Natural killer cell (primary cell): ENCODE results near the gene NAA10. TPM values are rescaled to one million over a fixed set of nuclear protein-coding genes. Genes with fewer than 3 reads are reported as not detected.
A peak's percentile ranks its signal among the peaks of the same experiment; 100 is the strongest.

Source experiments
- ATAC-seq, 3 donors: fragments of 150-1000 bp in 2 of 3; fragments of 200-7000 bp in 1 of 3; cut with Tn5 transposase; 1 replicate in 1 of 3; 2 replicates in 2 of 3; pipeline ENCODE4 v1.10.0; 2021; ENCODE audit warnings: mild to moderate bottlenecking in 2 of 3, moderate library complexity in 2 of 3
- DNase-seq, 2 donors: peaks; one replicate each; pipeline versions ENCODE4 v3.0.0 to v3.0.0-alpha.2; 2013 to 2021; ENCODE audit warnings: mixed read lengths in 1 of 2
- H3K27ac ChIP-seq: one replicate; pipeline ENCODE4 v1.5.1; 2013; ENCODE audit warnings: mild to moderate bottlenecking, low read length
- H3K27me3 ChIP-seq: one replicate; pipeline ENCODE4 v1.6.1; 2013; ENCODE audit warnings: low read length; ENCODE audit not compliant: control insufficient read depth, insufficient read depth
- H3K36me3 ChIP-seq: one replicate; pipeline ENCODE4 v1.6.1; 2013; ENCODE audit warnings: low read length; ENCODE audit not compliant: control insufficient read depth, insufficient read depth
- H3K4me1 ChIP-seq: one replicate; pipeline ENCODE4 v1.6.1; 2013; ENCODE audit warnings: low read length; ENCODE audit not compliant: control insufficient read depth, insufficient read depth
- H3K4me3 ChIP-seq: one replicate; pipeline ENCODE4 v1.5.1; 2013; ENCODE audit warnings: low read length
- H3K9me3 ChIP-seq: one replicate; pipeline ENCODE4 v1.6.1; 2013; ENCODE audit warnings: low read length; ENCODE audit not compliant: control insufficient read depth, insufficient read depth
- H3K27ac Mint-ChIP-seq, 2 donors: one replicate each; pipeline ENCODE4 v1.8.0; 2022; ENCODE audit warnings: mild to moderate bottlenecking in 2 of 2, mixed read lengths in 2 of 2, moderate library complexity in 1 of 2
- H3K27me3 Mint-ChIP-seq, 2 donors: one replicate each; pipeline ENCODE4 v1.8.0; 2022; ENCODE audit warnings: low read depth in 2 of 2, mixed read lengths in 2 of 2
- H3K36me3 Mint-ChIP-seq: one replicate; pipeline ENCODE4 v1.8.0; 2022; ENCODE audit warnings: mixed read lengths
- H3K4me1 Mint-ChIP-seq, 2 donors: one replicate each; pipeline ENCODE4 v1.8.0; 2022; ENCODE audit warnings: mixed read lengths in 2 of 2
- H3K4me3 Mint-ChIP-seq: one replicate; pipeline ENCODE4 v1.8.0; 2022; ENCODE audit warnings: mild to moderate bottlenecking, moderate library complexity, mixed read lengths
- H3K9me3 Mint-ChIP-seq, 2 donors: one replicate each; pipeline ENCODE4 v1.8.0; 2022; ENCODE audit warnings: mixed read lengths in 2 of 2
- WGBS: methylation state at CpG from one replicate; pipeline ENCODE4 v1.1.7; 2013; ENCODE audit warnings: missing lambda C conversion rate; ENCODE audit not compliant: insufficient coverage; 5-methylcytosine and 5-hydroxymethylcytosine counted together
- intact Hi-C: fragments of 100-400 bp; cut with micrococcal nuclease; formaldehyde crosslinking; loops from one replicate; pipeline ENCODE4 v1.14.2; 2022
- total RNA-seq, 4 donors: library from RNA; stranded (reverse); fragments of 120-200 nt in 1 of 4; gene quantifications; one replicate each; pipeline versions ENCODE4 v1.2.3 to v1.2.4, GENCODE V29; 2013 to 2022
- TF ChIP-seq, protein P1 (sequence below): fragments of 200-600 bp; IDR thresholded peaks from one replicate; pipeline ENCODE4 v1.8.0; 2022; ENCODE audit warnings: antibody characterized with exemption

Gene NAA10
- total RNA-seq, 3 donors from 2014 or later (not counting 1 experiment from before 2014, with no cell fraction given), result 63.4 to 82.3 (median 73.1) TPM

DNA sequence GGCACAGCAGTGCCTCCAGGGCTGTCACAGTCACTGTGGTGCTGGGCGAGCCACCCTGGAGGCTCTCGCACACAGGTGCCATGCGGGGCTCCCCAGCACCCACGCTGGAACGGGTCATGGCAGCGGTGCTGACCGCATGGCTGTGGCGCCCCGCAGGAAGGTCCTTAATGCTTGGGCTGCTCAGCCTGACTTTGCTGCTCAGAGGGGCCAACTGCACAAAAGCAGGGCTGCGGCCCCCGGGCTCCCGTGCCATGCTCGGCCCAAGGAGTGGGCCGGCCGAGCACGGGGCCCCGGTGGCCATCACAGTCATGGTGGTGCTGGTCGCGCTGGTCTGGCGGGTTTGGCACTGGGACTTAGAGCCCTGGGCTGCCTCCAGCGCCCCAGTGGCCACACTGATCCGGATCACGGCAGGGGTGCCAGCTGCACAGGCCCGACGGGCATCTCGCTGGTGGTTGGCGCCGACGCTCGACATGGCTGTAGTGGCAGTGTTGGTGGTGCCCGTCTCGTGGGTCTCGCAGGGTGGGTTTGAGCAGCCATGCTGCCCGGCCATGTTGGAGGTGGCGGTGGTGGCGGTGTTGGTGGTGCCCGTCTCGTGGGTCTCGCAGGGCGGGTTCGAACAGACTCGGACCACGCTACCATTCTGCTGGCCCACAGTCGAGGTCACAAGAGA lies 19.9 kb upstream of the NAA10 start:
- Histone ChIP-seq H3K27ac (no peak overlapping the region), H3K4me3 (no peak overlapping the region), H3K4me1 (peaks cover 13% of the 10 kb centered on the region), H3K9me3 (no peaks in the 10 kb centered on the region), H3K27me3 (no peaks in the 10 kb centered on the region), H3K36me3 (peaks cover 90% of the 10 kb centered on the region)
- Mint-ChIP-seq H3K4me3 (no peak overlapping the region), H3K4me1 (no peaks in the 10 kb centered on the region), H3K9me3 (no peaks in the 10 kb centered on the region), H3K27ac (no peak overlapping the region), H3K36me3 (no peaks in the 10 kb centered on the region), H3K27me3 (no peaks in the 10 kb centered on the region)
- intact Hi-C loops, result no loop called here
- WGBS, result 94% methylated on average over 38 of the region's 44 CpGs
- ATAC-seq, result no peak
- TF ChIP-seq, protein P1, sequence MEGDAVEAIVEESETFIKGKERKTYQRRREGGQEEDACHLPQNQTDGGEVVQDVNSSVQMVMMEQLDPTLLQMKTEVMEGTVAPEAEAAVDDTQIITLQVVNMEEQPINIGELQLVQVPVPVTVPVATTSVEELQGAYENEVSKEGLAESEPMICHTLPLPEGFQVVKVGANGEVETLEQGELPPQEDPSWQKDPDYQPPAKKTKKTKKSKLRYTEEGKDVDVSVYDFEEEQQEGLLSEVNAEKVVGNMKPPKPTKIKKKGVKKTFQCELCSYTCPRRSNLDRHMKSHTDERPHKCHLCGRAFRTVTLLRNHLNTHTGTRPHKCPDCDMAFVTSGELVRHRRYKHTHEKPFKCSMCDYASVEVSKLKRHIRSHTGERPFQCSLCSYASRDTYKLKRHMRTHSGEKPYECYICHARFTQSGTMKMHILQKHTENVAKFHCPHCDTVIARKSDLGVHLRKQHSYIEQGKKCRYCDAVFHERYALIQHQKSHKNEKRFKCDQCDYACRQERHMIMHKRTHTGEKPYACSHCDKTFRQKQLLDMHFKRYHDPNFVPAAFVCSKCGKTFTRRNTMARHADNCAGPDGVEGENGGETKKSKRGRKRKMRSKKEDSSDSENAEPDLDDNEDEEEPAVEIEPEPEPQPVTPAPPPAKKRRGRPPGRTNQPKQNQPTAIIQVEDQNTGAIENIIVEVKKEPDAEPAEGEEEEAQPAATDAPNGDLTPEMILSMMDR, result no peak
- DNase-seq, result no peak

DNA sequence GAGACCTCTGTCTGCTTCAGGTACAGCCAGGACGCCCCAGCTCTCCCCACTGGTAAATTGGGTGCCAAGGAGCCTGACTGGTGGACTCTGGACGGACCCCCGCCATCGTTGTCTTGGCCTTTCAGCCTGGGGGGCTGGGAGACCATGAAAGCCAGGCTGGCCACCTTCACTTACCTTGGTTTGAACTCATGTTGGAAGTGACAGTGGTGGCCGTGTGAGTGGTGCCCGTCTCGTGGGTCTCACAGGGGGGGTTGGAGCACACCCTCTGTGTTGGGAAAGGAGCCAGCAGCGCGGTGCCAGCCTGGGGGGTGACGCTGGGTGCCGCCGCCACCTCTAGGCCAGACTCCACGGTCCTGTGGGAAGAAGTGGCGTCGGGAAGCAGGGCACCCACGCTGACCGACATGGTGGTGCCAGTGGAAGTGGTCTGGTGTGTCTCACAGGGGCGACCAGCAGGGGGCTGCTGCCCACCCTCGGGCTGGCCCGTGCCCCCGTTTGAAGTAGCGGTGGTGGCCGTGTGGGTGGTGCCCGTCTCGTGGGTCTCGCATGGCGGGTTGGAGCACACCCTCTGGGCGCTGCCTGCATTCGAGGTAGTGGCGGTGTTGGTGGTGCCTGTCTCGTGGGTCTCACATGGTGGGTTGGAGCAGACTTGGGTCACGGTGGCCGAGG lies 19.2 kb upstream of the NAA10 start:
- peaks cover 87% of the 10 kb centered on the region for H3K36me3 ChIP-seq
- H3K4me1 ChIP-seq, result peaks cover 20% of the 10 kb centered on the region
- H3K9me3 ChIP-seq, result no peaks in the 10 kb centered on the region
- H3K4me3 ChIP-seq, result no peak overlapping the region
- Mint-ChIP-seq H3K9me3 (no peaks in the 10 kb centered on the region), H3K4me3 (no peak overlapping the region), H3K4me1 (no peaks in the 10 kb centered on the region), H3K27me3 (no peaks in the 10 kb centered on the region), H3K27ac (no peak overlapping the region), H3K36me3 (no peaks in the 10 kb centered on the region)
- intact Hi-C loops, result loop anchor here (1.0 kb wide), 1 partner anchor 190 kb away; the partner anchor contains the start of gene PLXNB3
- H3K27me3 ChIP-seq, result no peaks in the 10 kb centered on the region
- no peak for DNase-seq
- no peak overlapping the region for H3K27ac ChIP-seq
- ATAC-seq, result no peak
- 83% methylated on average over 33 of the region's 33 CpGs for WGBS
- TF ChIP-seq, protein P1, result no peak

GRCh38 chrX:153953342-153953830 lies 18.5 kb upstream of the NAA10 start:
- Histone ChIP-seq H3K9me3 (no peaks in the 10 kb centered on the region), H3K27ac (no peak overlapping the region), H3K27me3 (no peaks in the 10 kb centered on the region), H3K4me3 (no peak overlapping the region), H3K36me3 (peaks cover 81% of the 10 kb centered on the region), H3K4me1 (peaks cover 26% of the 10 kb centered on the region)
- Mint-ChIP-seq H3K27me3 (no peaks in the 10 kb centered on the region), H3K27ac (peak overlapping the region; percentile 56 to 73), H3K4me1 (peaks cover under 1 to 6% of the 10 kb centered on the region in 2 donors), H3K9me3 (no peaks in the 10 kb centered on the region), H3K4me3 (no peak overlapping the region), H3K36me3 (no peaks in the 10 kb centered on the region)
- 31% methylated on average over 33 of the region's 33 CpGs for WGBS
- intact Hi-C loops, result loop anchor here (1.0 kb wide), 1 partner anchor 189 kb away; the partner anchor contains the start of gene PLXNB3
- ATAC-seq (peak; percentile 76 to 89 (median 79)), DNase-seq (peak; percentile 70 to 83)
- TF ChIP-seq, protein P1, result peak; percentile 85
